ENCODE measurements around the gene APBB2.

Gene APBB2

GRCh38 chr4:41146716-41147506 is 67.4 kb downstream of the APBB2 start:
- Histone ChIP-seq H3K4me3 (ENCODE audit: low read depth, low read length) (no peak overlapping the region), H3K9me3 (ENCODE audit: severe bottlenecking) (no peaks in the 10 kb centered on the region), H3K27me3 (ENCODE audit: insufficient read depth, low read depth, severe bottlenecking) (no peaks in the 10 kb centered on the region), H3K36me3 (no peaks in the 10 kb centered on the region), H3K27ac (no peak overlapping the region)
- TF ChIP-seq CTCF (IDR thresholded peaks at IDR 0.05; ENCODE audit: low read depth, low read length), result no peak
- DNase-seq, result no peak

GRCh38 chr4:41146196-41146595 is 68.1 kb downstream of the APBB2 start:
- TF ChIP-seq CTCF (IDR thresholded peaks at IDR 0.05; ENCODE audit: low read depth, low read length), result no peak
- Histone ChIP-seq H3K4me3 (ENCODE audit: low read depth, low read length) (no peak overlapping the region), H3K27me3 (ENCODE audit: insufficient read depth, low read depth, severe bottlenecking) (no peaks in the 10 kb centered on the region), H3K36me3 (no peaks in the 10 kb centered on the region), H3K27ac (no peak overlapping the region), H3K9me3 (ENCODE audit: severe bottlenecking) (no peaks in the 10 kb centered on the region)
- DNase-seq, result no peak

GRCh38 chr4:41145571-41146078 is 68.7 kb downstream of the APBB2 start:
- no peaks in the 10 kb centered on the region for H3K9me3 ChIP-seq (ENCODE audit: severe bottlenecking)
- no peaks in the 10 kb centered on the region for H3K36me3 ChIP-seq
- no peak for DNase-seq
- no peaks in the 10 kb centered on the region for H3K27me3 ChIP-seq (ENCODE audit: insufficient read depth, low read depth, severe bottlenecking)
- no peak overlapping the region for H3K4me3 ChIP-seq (ENCODE audit: low read depth, low read length)
- TF ChIP-seq CTCF (IDR thresholded peaks at IDR 0.05; ENCODE audit: low read depth, low read length), result no peak
- H3K27ac ChIP-seq, result no peak overlapping the region

- no peak for DNase-seq
- no peak for TF ChIP-seq CTCF (IDR thresholded peaks at IDR 0.05; ENCODE audit: low read depth, low read length)
- Histone ChIP-seq H3K36me3 (no peaks in the 10 kb centered on the region), H3K27me3 (ENCODE audit: insufficient read depth, low read depth, severe bottlenecking) (no peaks in the 10 kb centered on the region), H3K9me3 (ENCODE audit: severe bottlenecking) (no peaks in the 10 kb centered on the region), H3K4me3 (ENCODE audit: low read depth, low read length) (no peak overlapping the region), H3K27ac (no peak overlapping the region)
Observed at GRCh38 chr4:41144812-41145211, 69.5 kb downstream of the APBB2 start.

- no peak for TF ChIP-seq CTCF (IDR thresholded peaks at IDR 0.05; ENCODE audit: low read depth, low read length)
- no peaks in the 10 kb centered on the region for H3K36me3 ChIP-seq
- H3K9me3 ChIP-seq (ENCODE audit: severe bottlenecking), result no peaks in the 10 kb centered on the region
- no peak overlapping the region for H3K27ac ChIP-seq
- H3K27me3 ChIP-seq (ENCODE audit: insufficient read depth, low read depth, severe bottlenecking), result no peaks in the 10 kb centered on the region
- no peak overlapping the region for H3K4me3 ChIP-seq (ENCODE audit: low read depth, low read length)
- DNase-seq, result no peak
Observed at GRCh38 chr4:41144040-41144379, 70.3 kb downstream of the APBB2 start.

Data from WERI-Rb-1 (cell line).